SK-N-SH treated with all-trans-retinoic acid at 6 μM for 48 hours (cell line): ENCODE measurements around the gene TAS1R1.
A peak's percentile ranks its signal among the peaks of the same experiment; 100 is the strongest.

ENCODE experiments used
- ATAC-seq: fragments of 200-7000 bp; cut with Tn5 transposase; 3 replicates; pipeline ENCODE4 v1.9.1; 2020; ENCODE audit warnings: mild to moderate bottlenecking, moderate library complexity
- BACH2 ChIP-seq: fragments of 250-450 bp; sonication (Bioruptor Pico); IDR thresholded peaks from 2 replicates; pipeline ENCODE4 v1.9.0; 2021; ENCODE audit warnings: mild to moderate bottlenecking, borderline replicate concordance
- CSDC2 ChIP-seq: fragments of 250-450 bp; sonication (Bioruptor Pico); IDR thresholded peaks from 2 replicates; pipeline ENCODE4 v1.5.0; 2020; ENCODE audit warnings: mild to moderate bottlenecking, moderate library complexity
- ESRRG ChIP-seq: fragments of 250-450 bp; sonication (Bioruptor Pico); IDR thresholded peaks from 2 replicates; pipeline ENCODE4 v1.6.1; 2021; ENCODE audit warnings: mild to moderate bottlenecking
- GLIS3 ChIP-seq: fragments of 250-450 bp; sonication (Bioruptor Pico); IDR thresholded peaks from 2 replicates; pipeline ENCODE4 v1.5.0; 2020; ENCODE audit warnings: mild to moderate bottlenecking, moderate library complexity
- ISL1 ChIP-seq: fragments of 250-450 bp; sonication (Bioruptor Pico); IDR thresholded peaks from 2 replicates; pipeline ENCODE4 v2.1.2; 2022; ENCODE audit warnings: mild to moderate bottlenecking, moderate library complexity
- OSR1 ChIP-seq: fragments of 250-450 bp; sonication (Bioruptor Pico); IDR thresholded peaks from 2 replicates; pipeline ENCODE4 v1.8.0; 2022; ENCODE audit warnings: moderate library complexity, mild to moderate bottlenecking, inconsistent platforms
- PATZ1 ChIP-seq: fragments of 250-450 bp; sonication (Bioruptor Pico); IDR thresholded peaks from 2 replicates; pipeline ENCODE4 v1.8.0; 2020; ENCODE audit warnings: mild to moderate bottlenecking, moderate library complexity, borderline replicate concordance
- PPARA ChIP-seq: fragments of 250-450 bp; sonication (Bioruptor Pico); IDR thresholded peaks from 2 replicates; pipeline ENCODE4 v1.5.0; 2020; ENCODE audit warnings: mild to moderate bottlenecking, borderline replicate concordance
- RARB ChIP-seq: fragments of 250-450 bp; sonication (Bioruptor Pico); IDR thresholded peaks from 2 replicates; pipeline ENCODE4 v1.8.0; 2021; ENCODE audit warnings: mild to moderate bottlenecking, moderate library complexity
- SNAI2 ChIP-seq: fragments of 250-450 bp; sonication (Bioruptor Pico); IDR thresholded peaks from 2 replicates; pipeline ENCODE4 v1.5.0; 2020; ENCODE audit warnings: mild to moderate bottlenecking, moderate library complexity
- TOX ChIP-seq: fragments of 250-450 bp; sonication (Bioruptor Pico); IDR thresholded peaks from 2 replicates; pipeline ENCODE4 v1.8.0; 2021; ENCODE audit warnings: mild to moderate bottlenecking, moderate library complexity, borderline replicate concordance
- ZC3H10 ChIP-seq: fragments of 250-450 bp; sonication (Bioruptor Pico); IDR thresholded peaks from 2 replicates; pipeline ENCODE4 v1.5.1; 2021; ENCODE audit warnings: mild to moderate bottlenecking, moderate library complexity
- ZFP3 ChIP-seq: fragments of 250-450 bp; sonication (Bioruptor Pico); IDR thresholded peaks from 2 replicates; pipeline ENCODE4 v1.5.0; 2020; ENCODE audit warnings: mild to moderate bottlenecking, moderate library complexity
- ZFP30 ChIP-seq: fragments of 450-650 bp; formaldehyde crosslinking; IDR thresholded peaks from 2 replicates; pipeline ENCODE4 v1.5.0; 2022; ENCODE audit warnings: mild to moderate bottlenecking, moderate library complexity
- ZNF70 ChIP-seq: fragments of 450-650 bp; formaldehyde crosslinking; IDR thresholded peaks from 2 replicates; pipeline ENCODE4 v1.5.0; 2020; ENCODE audit warnings: mild to moderate bottlenecking, moderate library complexity
- TF ChIP-seq, protein P1 (sequence below): fragments of 250-450 bp; sonication (Bioruptor Pico); IDR thresholded peaks from 2 replicates; pipeline ENCODE4 v1.5.0; 2020; ENCODE audit warnings: mild to moderate bottlenecking, moderate library complexity
- TF ChIP-seq, protein P2 (sequence below): fragments of 250-450 bp; sonication (Bioruptor Pico); IDR thresholded peaks from 2 replicates; pipeline ENCODE4 v1.8.0; 2021; ENCODE audit warnings: low read depth, mild to moderate bottlenecking, moderate library complexity, borderline replicate concordance
- TF ChIP-seq, protein P3 (sequence below): fragments of 250-450 bp; sonication (Bioruptor Pico); IDR thresholded peaks from 2 replicates; pipeline ENCODE4 v1.5.1; 2021; ENCODE audit warnings: mild to moderate bottlenecking, moderate library complexity

The TAS1R1 gene

DNA sequence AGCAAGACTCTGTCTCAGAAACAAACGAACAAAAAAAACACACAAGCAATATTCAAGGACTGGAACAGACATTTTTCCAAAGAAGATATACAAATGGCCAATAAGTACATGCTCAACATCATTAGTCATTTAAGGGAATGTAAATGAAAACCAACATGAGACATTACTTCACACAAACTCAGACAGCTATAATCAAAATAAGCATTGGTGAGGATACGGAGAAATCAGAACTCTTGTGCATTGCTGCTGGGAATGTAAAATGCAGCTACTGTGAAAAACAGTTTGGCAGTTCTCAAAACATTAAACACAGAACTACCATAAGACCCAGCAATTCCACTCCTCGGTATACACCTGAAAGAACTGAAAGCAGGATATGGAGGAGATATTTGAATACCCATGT, 16.2 kb upstream of the TAS1R1 start:
- ATAC-seq, result no peak
- no peak for TF ChIP-seq ZC3H10 (CRISPR knock-in tag)
- TF ChIP-seq TOX (CRISPR knock-in tag), result no peak
- no peak for TF ChIP-seq CSDC2 (CRISPR knock-in tag)
- TF ChIP-seq PATZ1 (CRISPR knock-in tag), result no peak
- TF ChIP-seq PPARA (CRISPR knock-in tag), result no peak
- TF ChIP-seq ZNF70, result no peak
- no peak for TF ChIP-seq BACH2
- TF ChIP-seq, protein P1, sequence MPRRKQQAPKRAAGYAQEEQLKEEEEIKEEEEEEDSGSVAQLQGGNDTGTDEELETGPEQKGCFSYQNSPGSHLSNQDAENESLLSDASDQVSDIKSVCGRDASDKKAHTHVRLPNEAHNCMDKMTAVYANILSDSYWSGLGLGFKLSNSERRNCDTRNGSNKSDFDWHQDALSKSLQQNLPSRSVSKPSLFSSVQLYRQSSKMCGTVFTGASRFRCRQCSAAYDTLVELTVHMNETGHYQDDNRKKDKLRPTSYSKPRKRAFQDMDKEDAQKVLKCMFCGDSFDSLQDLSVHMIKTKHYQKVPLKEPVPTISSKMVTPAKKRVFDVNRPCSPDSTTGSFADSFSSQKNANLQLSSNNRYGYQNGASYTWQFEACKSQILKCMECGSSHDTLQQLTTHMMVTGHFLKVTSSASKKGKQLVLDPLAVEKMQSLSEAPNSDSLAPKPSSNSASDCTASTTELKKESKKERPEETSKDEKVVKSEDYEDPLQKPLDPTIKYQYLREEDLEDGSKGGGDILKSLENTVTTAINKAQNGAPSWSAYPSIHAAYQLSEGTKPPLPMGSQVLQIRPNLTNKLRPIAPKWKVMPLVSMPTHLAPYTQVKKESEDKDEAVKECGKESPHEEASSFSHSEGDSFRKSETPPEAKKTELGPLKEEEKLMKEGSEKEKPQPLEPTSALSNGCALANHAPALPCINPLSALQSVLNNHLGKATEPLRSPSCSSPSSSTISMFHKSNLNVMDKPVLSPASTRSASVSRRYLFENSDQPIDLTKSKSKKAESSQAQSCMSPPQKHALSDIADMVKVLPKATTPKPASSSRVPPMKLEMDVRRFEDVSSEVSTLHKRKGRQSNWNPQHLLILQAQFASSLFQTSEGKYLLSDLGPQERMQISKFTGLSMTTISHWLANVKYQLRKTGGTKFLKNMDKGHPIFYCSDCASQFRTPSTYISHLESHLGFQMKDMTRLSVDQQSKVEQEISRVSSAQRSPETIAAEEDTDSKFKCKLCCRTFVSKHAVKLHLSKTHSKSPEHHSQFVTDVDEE (CRISPR knock-in tag), result no peak
- TF ChIP-seq GLIS3 (CRISPR knock-in tag), result no peak
- TF ChIP-seq ZFP30 (CRISPR knock-in tag), result no peak

GRCh38 chr1:6544831-6545230, 10.3 kb upstream of the TAS1R1 start:
- TF ChIP-seq RARB (CRISPR knock-in tag) (no peak), SNAI2 (CRISPR knock-in tag) (no peak), GLIS3 (CRISPR knock-in tag) (no peak), PPARA (CRISPR knock-in tag) (no peak), ISL1 (CRISPR knock-in tag) (no peak), OSR1 (CRISPR knock-in tag) (no peak), ZNF70 (no peak), CSDC2 (CRISPR knock-in tag) (no peak)
- TF ChIP-seq, protein P2, sequence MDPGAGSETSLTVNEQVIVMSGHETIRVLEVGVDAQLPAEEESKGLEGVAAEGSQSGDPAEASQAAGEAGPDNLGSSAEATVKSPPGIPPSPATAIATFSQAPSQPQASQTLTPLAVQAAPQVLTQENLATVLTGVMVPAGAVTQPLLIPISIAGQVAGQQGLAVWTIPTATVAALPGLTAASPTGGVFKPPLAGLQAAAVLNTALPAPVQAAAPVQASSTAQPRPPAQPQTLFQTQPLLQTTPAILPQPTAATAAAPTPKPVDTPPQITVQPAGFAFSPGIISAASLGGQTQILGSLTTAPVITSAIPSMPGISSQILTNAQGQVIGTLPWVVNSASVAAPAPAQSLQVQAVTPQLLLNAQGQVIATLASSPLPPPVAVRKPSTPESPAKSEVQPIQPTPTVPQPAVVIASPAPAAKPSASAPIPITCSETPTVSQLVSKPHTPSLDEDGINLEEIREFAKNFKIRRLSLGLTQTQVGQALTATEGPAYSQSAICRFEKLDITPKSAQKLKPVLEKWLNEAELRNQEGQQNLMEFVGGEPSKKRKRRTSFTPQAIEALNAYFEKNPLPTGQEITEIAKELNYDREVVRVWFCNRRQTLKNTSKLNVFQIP (CRISPR knock-in tag), result no peak

DNA sequence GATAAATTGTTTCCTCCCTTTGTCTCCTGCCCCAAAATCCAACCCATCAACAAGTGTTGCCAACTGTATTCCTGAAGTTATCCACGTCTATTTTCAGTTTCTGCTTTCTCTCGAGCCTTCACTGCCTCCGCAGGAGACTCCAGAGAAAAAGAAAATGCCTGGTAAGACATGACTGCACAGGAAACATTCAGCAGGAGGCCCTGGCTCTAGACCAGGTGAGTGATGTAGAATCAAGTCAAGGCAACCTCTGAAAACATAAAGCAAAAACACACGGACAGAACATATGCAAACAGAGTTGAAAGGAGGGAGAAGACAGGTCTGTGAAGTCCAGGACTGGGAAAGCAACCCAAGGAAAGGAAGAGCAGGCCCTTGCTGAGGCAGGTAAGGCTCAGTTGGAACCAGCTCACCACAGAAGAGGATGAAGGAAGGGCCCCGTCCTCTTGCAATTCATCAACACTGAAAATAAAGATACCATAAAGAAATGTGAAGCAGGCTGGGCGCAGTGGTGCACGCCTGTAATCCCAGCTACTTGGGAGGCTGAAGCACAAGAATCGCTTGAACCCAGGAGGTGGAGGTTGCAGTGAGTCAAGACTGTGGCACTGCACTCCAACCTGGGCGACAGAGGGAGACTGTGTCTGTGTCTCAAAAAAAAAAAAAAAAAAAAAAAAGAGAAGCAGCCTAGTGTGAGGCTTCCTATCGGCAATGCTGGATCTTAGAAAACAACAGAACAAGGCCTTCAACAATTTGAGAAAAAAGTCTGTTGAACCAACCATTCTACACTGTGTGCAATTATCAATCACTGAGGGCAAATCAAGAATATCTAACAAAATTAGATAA, 9.6 kb upstream of the TAS1R1 start:
- peak; percentile 53 for ATAC-seq
- TF ChIP-seq PATZ1 (CRISPR knock-in tag) (no peak), ZFP3 (CRISPR knock-in tag) (no peak), SNAI2 (CRISPR knock-in tag) (no peak), BACH2 (no peak), CSDC2 (CRISPR knock-in tag) (no peak), PPARA (CRISPR knock-in tag) (no peak), ISL1 (CRISPR knock-in tag) (no peak), ZC3H10 (CRISPR knock-in tag) (no peak), ZFP30 (CRISPR knock-in tag) (no peak), GLIS3 (CRISPR knock-in tag) (no peak), ESRRG (no peak), TOX (CRISPR knock-in tag) (no peak)
- TF ChIP-seq, protein P2 (CRISPR knock-in tag), result no peak
- TF ChIP-seq, protein P3, sequence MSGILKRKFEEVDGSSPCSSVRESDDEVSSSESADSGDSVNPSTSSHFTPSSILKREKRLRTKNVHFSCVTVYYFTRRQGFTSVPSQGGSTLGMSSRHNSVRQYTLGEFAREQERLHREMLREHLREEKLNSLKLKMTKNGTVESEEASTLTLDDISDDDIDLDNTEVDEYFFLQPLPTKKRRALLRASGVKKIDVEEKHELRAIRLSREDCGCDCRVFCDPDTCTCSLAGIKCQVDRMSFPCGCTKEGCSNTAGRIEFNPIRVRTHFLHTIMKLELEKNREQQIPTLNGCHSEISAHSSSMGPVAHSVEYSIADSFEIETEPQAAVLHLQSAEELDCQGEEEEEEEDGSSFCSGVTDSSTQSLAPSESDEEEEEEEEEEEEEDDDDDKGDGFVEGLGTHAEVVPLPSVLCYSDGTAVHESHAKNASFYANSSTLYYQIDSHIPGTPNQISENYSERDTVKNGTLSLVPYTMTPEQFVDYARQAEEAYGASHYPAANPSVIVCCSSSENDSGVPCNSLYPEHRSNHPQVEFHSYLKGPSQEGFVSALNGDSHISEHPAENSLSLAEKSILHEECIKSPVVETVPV (CRISPR knock-in tag), result no peak
- TF ChIP-seq, protein P1 (CRISPR knock-in tag), result no peak

More at GRCh38 chr1:6544831-6545230, 10.3 kb upstream of the TAS1R1 start:
- peak; percentile 57 for ATAC-seq
